Tibial artery (tissue), 4 donors: ENCODE data around the gene EFS.
A peak's percentile ranks its signal among the peaks of the same experiment; 100 is the strongest.

Experiments
- DNase-seq, 2 donors: peaks; one replicate each; pipeline ENCODE4 v3.0.0-alpha.2; 2019
- H3K27ac ChIP-seq, 2 donors: fragments of 200-600 bp; sonication (generic) in 1 of 2; 1 replicate in 1 of 2; 2 replicates in 1 of 2; pipeline ENCODE4 v1.5.1; 2018 to 2019; ENCODE audit warnings: mild to moderate bottlenecking in 1 of 2
- H3K27me3 ChIP-seq, 2 donors: fragments of 200-600 bp; sonication (generic) in 1 of 2; one replicate each; pipeline versions ENCODE4 v1.5.1 to v1.6.0; 2016 to 2019
- H3K36me3 ChIP-seq, 3 donors: fragments of 200-600 bp; sonication (generic) in 2 of 3; one replicate each; pipeline ENCODE4 v1.5.1; 2016 to 2019; ENCODE audit warnings: mild to moderate bottlenecking in 2 of 3
- H3K4me1 ChIP-seq, 4 donors: fragments of 200-600 bp; sonication (generic) in 2 of 4; 1 replicate in 3 of 4; 2 replicates in 1 of 4; pipeline ENCODE4 v1.5.1; 2016 to 2019
- H3K4me3 ChIP-seq, 2 donors: fragments of 200-600 bp; sonication (generic) in 1 of 2; 1 replicate in 1 of 2; 2 replicates in 1 of 2; pipeline ENCODE4 v1.5.1; 2018 to 2019; ENCODE audit warnings: mild to moderate bottlenecking in 2 of 2
- H3K9me3 ChIP-seq, 3 donors: fragments of 200-600 bp; sonication (generic) in 1 of 3; one replicate each; pipeline ENCODE4 v1.5.1; 2016 to 2019
- CTCF ChIP-seq, 2 experiments: fragments of 200-600 bp in 1 of 2; fragments of 450-650 bp in 1 of 2; IDR thresholded peaks; one replicate each; pipeline ENCODE4 v1.5.1; 2017 to 2019; ENCODE audit warnings: antibody characterized with exemption in 2 of 2, mild to moderate bottlenecking in 1 of 2, moderate library complexity in 1 of 2
- intact Hi-C: fragments of 100-400 bp; cut with DNase I; formaldehyde crosslinking; loops from one replicate; pipeline ENCODE4 v1.15.0; 2023; ENCODE audit warnings: low total_unique reads

EFS gene

DNA sequence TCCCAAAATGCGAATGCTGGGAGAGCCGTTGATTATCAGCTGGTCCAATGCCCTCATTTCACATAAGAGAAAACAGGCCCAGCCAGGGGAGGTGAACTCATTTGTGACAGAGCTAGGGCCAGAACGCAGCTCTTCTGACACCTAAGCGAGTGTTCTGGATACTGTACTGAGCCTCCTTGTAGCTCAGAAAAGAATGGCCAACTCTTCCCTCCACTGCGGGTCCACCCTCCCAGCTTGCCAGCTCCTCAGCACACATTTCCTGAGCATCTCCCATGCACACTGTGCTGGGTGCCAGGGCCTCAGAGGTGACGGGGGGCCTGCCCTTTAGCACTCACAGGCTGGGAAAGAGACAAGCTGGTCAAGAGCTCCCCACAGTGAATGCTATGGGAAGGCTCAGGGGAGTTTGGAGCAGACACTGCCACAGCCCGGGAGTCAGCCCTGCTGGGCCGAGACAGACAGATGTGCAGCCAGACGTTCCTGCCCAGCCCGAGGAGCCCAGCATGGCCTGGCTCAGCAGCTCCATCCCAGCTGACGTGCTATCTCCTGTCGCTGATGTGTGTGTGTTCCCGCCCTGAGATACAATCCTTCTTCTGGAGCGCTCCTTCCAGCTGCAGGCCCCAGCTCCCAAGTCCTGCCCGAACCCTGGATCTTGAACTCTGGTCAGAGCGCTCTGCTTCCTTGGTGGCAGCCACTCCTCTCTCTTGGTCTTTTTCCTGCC is 15.4 kb upstream of the EFS start:
- H3K27ac ChIP-seq = no peak overlapping the region
- no peaks in the 10 kb centered on the region for H3K9me3 ChIP-seq
- peaks cover 0 to 6% (median 2%) of the 10 kb centered on the region in 4 donors for H3K4me1 ChIP-seq
- no peak for DNase-seq
- intact Hi-C loops = loop anchor here (2.0 kb wide), 1 partner anchor 54 kb away; no protein-coding TSS in a partner anchor
- no peak for TF ChIP-seq CTCF (IDR thresholded peaks at IDR 0.05)
- no peak overlapping the region for H3K4me3 ChIP-seq
- no peaks in the 10 kb centered on the region for H3K36me3 ChIP-seq
- peaks cover 0 to 23% of the 10 kb centered on the region in 2 donors for H3K27me3 ChIP-seq

DNA sequence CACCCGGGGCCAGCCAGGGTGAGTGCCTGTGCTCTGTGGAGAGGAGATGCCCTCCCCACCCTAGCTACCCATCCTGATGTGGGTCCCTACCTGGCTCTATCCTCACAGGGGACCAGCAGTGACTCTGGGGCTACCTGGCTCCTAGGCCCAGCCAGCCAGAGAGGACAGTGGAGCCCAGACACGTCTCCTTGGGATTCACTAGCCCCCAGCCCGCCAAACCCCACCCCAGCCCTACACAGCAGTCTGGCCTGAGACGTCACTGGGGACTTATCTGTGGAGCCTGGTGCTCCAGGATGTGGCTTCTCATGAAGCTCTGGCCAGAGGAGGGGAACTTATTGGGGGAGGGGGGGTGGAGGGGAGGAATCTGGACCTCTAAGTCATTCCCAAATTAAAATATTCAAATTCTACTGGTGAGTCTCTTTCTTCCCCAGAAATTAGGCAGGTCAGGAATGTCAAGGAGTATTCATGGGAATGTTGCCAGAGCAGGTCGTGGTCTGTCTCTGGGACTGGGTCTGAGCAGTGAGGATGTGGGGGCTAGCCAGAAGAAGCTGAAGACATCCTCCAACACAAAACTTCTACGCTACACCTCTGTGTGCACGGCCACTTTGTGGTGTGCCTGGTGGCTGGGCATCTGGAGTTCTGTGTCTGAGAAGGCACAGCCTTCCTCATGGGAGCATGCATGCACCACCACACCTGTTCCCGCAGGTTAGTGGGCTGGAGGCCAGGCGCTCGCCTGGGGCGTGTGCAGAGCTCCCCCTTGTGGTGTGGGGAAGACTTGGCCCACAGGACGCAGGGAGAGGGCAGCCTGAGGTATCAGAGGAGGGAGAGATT is 14.6 kb upstream of the EFS start:
- Histone ChIP-seq H3K9me3 (no peaks in the 10 kb centered on the region), H3K27ac (no peak overlapping the region), H3K36me3 (no peaks in the 10 kb centered on the region), H3K4me1 (peaks cover 0 to 6% (median 2%) of the 10 kb centered on the region in 4 donors), H3K27me3 (peaks cover 0 to 23% of the 10 kb centered on the region in 2 donors), H3K4me3 (no peak overlapping the region)
- TF ChIP-seq CTCF (IDR thresholded peaks at IDR 0.05) = peak; percentile 82 to 87
- intact Hi-C loops = loop anchor here (2.0 to 5.0 kb wide), 2 partner anchors 53 to 112 kb away; no protein-coding TSS in a partner anchor
- DNase-seq = no peak

- intact Hi-C loops = loop anchor here (5.0 kb wide), 1 partner anchor 111 kb away; no protein-coding TSS in a partner anchor
- Histone ChIP-seq H3K9me3 (no peaks in the 10 kb centered on the region), H3K4me1 (peaks cover 0 to 6% (median 2%) of the 10 kb centered on the region in 4 donors), H3K4me3 (no peak overlapping the region), H3K36me3 (no peaks in the 10 kb centered on the region), H3K27me3 (peaks cover 0 to 23% of the 10 kb centered on the region in 2 donors), H3K27ac (no peak overlapping the region)
- no peak for DNase-seq
- TF ChIP-seq CTCF (IDR thresholded peaks at IDR 0.05) = no peak
Observed at GRCh38 chr14:23378612-23379220, 13.7 kb upstream of the EFS start.

- Histone ChIP-seq H3K9me3 (no peaks in the 10 kb centered on the region), H3K4me1 (peaks cover 0 to 6% (median 2%) of the 10 kb centered on the region in 4 donors), H3K36me3 (no peaks in the 10 kb centered on the region), H3K4me3 (no peak overlapping the region), H3K27ac (peak overlapping the region in 1 of 2 donors; percentile 69), H3K27me3 (peaks cover 0 to 23% of the 10 kb centered on the region in 2 donors)
- intact Hi-C loops = loop anchor here (5.0 kb wide), 1 partner anchor 111 kb away; no protein-coding TSS in a partner anchor
- DNase-seq = no peak
- no peak for TF ChIP-seq CTCF (IDR thresholded peaks at IDR 0.05)
Observed at GRCh38 chr14:23377573-23378563, 12.9 kb upstream of the EFS start.
